ENCODE results near the gene CRYGN. TPM values are rescaled to one million over a fixed set of nuclear protein-coding genes. Genes with fewer than 3 reads are reported as not detected.

Gene CRYGN, protein sequence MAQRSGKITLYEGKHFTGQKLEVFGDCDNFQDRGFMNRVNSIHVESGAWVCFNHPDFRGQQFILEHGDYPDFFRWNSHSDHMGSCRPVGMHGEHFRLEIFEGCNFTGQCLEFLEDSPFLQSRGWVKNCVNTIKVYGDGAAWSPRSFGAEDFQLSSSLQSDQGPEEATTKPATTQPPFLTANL
- total RNA-seq = 1 to 10 TPM in 1 of 2 donors, under 1 TPM in 1; 0.42 to 1.1 TPM
- long read RNA-seq, donor 1 = 0 reads
- long read RNA-seq, donor 2, partial matches to known transcripts = 0 of 2 reads
- long read RNA-seq, donor 2, other reads (novel, unspliced or antisense) = 2 of 2 reads

DNA sequence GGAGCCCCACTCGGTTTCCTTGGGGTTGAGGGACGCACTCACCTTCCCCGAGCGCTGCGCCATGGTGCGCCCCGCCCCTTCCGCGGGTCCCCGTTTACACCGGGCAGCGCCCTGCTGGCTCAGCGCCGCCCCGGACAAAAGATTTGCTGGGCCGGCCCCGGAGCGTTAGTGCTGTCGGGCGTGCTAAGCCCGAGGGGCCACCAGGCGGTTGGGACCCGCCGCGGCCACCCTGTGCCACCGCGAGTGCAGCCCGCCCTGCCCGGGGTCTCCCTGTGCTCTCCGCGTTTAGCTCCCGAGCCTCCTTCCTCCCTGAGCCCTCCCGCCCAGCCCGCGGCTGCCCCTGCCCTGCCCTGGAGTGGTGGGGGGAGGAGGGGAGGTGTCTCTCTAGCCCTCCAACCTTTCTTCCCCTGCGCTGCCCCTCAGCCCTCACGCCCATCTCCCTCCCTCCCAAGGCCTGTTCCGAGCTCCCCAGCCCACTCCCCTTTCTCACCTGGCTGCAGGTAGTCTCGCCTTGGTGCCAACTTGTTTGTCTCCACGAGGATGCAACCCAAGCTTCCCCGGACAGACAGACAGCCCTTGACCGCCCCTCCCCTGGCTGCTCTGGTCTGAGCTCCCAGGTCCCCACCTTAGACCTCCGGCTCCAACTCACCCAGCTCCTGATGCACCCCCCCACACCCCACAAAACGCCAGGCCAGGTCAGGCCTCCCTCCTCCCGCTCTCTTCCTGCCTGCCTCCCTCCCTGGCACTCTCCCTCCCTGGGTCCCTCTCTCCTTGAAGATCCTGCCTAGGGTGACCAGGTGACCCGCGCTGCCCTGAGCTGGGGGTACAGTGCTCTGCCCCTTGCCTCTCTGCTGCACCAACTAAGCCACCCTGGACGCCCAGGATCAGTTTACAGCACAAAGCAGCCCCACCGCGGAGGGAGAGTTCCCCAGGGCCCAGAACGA, at the start of gene CRYGN:
TSS of gene CRYGN (minus strand) at position 287 of the 944 bp plus-strand sequence. CDS start at position 63, 224 bp downstream.
- no peak for DNase-seq (ENCODE audit: low spot score)
- intact Hi-C loops (cut with DNase I) = no loop called here

DNA sequence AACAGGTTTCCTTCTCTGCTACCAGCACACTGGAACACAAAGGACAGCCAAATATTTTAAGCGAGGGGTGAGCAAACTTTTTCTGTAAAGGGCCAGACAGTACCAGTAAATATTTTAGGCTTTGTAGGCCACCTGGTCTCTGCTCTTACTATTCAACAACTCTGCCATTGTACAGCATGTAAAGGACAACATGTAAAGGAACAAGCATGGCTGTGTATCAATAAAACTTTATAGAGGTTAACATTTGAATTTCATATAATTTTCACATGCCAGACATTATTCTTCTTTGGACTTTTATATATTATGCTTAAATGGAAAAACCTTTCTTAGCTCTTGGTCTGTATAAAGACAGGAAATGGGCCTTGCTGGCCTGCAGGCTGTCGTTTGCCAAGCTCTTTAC, 49.6 kb upstream of the CRYGN start:
- intact Hi-C loops (cut with DNase I) = no loop called here
- no peak for DNase-seq (ENCODE audit: low spot score)

DNA sequence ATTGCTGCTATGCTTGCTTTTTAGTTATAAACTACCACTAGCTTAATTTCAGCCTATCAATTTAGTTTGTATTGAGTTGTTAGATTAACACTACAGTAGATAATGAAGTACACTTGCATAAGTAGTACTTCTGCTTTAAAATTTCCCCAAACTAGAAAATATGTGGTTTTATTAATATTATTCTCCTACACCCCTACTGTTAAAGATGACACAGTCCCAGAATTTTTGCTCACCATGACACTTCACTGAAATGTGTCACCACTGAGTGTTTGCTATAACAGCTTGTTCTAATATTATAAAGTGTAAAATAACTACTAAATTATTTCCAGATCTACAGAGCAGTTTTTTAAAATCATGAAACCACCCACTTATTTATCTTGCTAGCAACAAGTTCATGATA, 48.2 kb upstream of the CRYGN start:
- no peak for DNase-seq (ENCODE audit: low spot score)
- intact Hi-C loops (cut with DNase I) = no loop called here

DNA sequence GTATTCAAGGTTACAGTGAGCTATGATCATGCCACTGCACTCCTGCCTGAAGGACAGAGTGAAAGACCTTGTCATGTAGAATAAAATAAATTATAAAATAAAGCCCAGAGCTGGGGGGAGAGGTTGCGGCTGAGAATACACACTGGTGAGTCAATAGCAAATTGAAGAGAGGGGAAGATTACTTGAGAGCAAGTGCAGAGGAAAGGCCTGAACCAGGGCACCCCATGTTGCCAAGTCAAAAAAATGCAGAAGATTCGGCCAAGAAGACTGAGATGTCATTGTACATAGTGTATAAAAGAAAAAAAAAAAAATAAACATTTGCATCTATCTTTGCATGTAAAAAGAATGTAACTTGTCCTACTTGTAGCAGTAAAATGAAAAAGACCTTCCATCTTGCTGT, 47.3 kb upstream of the CRYGN start:
- no peak for DNase-seq (ENCODE audit: low spot score)
- intact Hi-C loops (cut with DNase I) = no loop called here

DNA sequence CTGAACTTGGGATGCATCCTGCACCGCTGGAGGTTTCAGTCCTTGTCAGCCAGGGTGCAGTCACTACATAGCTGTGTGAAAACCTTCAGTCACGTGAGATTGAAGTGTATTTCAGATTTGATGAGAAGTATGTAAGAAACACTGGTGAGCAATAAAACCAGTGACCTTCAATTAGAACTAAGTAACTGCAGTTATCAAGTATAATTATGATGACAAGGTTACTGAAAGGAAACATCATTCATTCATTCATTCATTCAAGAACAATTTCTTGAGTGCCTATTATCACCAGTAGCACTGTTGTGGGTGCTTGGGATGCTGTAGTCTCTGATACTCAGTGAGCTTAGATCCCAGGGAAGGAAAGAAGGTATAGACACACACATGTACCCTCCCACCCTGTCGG, 46.1 kb upstream of the CRYGN start:
- intact Hi-C loops (cut with DNase I) = no loop called here
- DNase-seq (ENCODE audit: low spot score) = no peak

DNA sequence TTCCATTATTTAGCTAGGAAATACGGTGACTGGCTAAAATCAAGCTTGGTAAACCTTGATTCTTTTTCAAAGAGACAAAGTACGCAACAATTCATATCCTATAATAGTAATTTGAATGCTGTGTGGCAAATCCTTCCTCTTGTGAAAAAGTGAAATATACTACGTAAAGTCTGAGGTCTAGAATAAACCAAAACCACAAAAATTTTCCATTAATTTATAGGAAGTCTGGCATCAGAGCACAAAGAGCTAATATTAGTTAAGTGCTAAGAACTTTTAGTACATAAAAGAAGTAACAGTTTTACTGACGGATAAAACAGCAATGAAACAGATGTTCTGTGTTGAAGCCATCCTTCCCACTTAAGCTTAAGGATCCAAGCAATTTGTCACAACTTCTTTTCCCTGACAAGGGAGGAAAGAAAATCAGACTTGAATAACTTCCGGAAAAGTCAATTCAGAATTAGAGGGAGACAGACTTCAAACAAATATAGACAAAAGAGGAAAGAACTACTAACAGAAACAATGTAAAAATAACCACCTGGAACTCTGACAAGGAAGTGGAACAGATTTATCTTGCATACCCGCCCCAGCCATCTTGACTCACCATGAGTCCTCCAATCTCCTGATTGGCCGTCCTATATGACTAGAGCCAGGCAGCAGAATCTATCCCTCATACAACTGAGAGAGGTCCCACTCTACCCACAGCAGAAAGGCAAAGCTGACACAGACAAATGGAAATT, 45.2 kb upstream of the CRYGN start:
- no peak for DNase-seq (ENCODE audit: low spot score)
- intact Hi-C loops (cut with DNase I) = loop anchor here in 1 of 2 donors (2.0 kb wide), 1 partner anchor 32 kb away; no protein-coding TSS in a partner anchor

DNA sequence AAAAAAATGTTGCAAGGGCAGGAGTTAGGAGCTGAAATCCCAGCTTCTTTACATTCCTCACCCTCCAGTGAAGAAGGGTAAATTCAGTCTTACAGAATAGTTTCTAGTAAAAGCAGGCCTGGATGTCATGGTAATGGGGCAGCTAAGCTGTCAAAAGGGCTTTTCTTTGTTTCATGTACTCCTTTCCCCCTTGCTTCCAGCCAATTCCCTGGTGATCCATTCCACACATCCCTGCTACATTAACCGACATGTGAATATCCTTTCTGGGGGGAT, 43.7 kb upstream of the CRYGN start:
- no peak for DNase-seq (ENCODE audit: low spot score)
- intact Hi-C loops (cut with DNase I) = no loop called here

DNA sequence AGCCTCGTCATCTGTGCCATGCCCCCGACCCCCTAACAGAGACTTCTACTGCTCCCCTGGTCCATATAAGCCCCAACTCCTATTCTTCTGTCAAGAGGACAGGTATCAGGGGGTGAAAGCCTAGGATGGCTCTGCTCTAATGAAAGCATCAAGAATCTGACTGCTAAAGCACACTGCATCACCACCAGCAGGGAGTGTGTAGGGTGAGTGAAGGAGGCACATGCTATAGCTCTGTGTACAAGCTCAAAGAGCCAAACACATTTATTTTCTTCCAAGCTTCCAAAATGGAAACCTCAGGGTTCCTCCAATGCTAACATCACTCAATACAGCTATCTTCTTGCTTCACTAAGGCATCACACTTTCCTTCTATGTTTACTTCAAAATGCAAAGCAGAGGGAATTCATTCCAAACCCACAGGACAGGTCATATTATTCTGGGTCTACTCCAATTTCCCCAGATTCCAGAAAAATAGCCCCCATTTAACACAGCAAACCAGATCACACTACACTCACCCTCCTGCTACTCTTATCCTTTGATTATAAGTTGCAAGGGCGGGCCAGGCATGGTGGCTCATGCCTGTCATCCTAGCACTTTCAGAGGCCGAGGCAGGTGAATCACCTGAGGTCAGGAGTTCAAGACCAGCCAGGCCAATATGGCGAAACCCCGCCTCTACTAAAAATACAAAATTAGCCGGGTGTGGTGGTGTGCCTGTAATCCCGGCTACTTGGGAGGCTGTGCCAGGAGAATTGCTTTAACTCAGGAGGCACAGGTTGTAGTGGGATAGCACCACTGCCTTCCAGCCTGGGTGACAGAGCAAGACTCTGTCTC, 43.2 kb upstream of the CRYGN start:
- intact Hi-C loops (cut with DNase I) = no loop called here
- no peak for DNase-seq (ENCODE audit: low spot score)

DNA sequence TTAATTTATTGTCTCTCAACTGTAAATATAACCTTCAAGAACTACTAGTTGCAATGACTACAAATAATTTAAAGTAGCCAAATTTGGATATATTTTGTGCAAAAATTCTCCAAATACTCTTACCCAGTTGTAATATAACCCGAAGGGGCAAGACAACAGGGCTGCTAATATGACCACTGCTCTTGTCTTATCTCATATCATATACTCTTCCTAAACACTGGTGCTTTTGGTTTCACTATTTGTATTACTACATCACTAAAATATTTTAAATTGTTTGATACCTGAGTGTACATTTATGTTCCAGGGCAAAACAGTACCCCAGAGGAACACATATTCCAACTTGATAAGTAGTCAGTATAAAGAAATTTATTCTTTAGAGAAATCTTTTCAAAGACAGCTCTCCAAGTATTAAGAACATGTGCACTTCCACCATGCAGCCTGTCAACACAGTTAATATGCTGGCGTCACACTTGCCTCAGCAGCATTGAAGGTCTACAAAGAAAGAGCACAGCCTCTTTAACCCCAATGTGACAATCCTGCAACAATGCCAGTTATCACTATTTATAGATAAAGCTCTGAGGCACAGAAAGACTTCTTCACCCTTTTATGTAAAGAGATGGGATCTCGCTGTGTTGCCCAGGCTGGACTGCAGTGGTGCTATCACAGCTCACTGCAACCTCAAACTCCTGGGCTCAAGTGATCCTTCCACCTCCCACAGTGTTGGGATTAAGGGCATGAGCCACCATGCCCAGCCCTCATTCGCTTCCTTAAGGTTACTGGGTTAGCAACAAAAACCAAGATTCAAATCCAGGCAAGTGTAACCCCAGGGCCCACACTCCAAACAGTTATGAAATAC, 41.9 kb upstream of the CRYGN start:
- intact Hi-C loops (cut with DNase I) = no loop called here
- no peak for DNase-seq (ENCODE audit: low spot score)

DNA sequence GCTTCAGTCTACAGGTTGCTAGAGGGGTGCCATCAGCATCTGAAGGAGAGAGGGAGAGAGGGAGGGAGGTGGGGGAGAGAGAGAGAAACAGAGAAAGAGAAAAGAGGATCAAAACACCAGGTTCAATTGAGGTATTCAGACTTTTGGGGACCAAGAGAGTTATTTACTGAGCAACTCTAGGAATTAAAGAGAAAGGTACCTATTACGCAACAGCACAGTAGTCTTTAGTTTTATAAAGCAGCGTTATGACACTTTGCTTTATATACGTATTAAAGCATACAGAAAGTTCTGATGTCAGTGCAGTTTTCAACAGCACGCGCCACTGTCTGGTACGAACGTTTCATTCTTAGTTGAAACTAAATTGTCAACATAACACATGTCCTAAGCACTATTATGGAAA, 37.9 kb upstream of the CRYGN start:
- intact Hi-C loops (cut with DNase I) = no loop called here
- no peak for DNase-seq (ENCODE audit: low spot score)

DNA sequence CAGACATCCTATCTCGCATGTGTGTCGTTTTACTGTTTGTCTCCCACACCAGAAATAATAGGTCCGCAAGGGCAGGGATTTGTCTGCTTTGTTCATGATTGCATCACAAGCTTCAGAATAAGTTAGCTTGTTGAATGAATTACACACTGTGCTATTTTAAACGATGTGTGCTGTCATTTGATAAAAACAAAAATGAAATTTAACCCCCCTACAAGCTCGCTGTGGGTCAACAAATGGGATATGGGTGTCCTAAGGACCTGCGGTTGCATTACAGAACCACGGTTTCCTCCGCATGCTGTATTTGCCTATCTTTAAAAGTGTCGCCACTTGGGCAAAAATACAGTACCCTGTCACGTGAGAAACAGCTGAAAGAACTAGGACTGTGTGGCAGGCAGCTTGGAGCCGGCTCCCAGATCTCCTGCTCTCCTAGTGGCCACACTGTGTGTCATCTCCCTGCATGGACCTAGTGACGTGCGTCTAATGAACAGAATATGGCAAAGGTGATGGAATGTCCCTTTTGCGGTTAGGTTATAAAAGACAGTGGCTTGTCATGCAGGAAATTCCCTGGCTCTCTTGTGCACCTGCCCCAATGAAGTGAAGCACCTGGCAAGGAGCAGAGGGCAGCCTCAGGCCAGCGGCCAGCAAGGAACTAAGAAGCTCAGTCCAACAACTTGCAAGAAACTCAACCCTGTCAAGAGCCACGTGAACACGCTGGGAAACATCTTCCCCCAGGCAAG, 32.9 kb upstream of the CRYGN start:
- no peak for DNase-seq (ENCODE audit: low spot score)
- intact Hi-C loops (cut with DNase I) = no loop called here

DNA sequence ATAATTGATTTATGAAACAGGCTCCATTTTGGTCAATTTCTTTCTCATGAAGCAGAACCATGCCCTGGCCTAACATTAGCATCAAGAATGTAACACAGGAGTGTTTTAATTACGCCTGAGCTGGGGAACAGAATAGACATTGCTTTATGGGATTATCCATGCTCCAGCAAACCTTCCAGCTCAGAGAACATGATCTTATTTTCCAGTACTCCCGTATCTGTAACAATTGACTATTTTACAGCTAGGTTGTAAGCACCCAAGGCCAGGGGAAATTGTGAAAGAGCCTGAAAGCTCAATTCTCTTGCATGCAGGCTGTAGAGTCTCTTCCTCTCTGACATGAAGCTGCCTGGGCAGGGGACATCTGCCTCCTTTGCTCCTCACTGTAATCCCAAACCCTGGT, 30.8 kb upstream of the CRYGN start:
- intact Hi-C loops (cut with DNase I) = no loop called here
- DNase-seq (ENCODE audit: low spot score) = no peak

DNA sequence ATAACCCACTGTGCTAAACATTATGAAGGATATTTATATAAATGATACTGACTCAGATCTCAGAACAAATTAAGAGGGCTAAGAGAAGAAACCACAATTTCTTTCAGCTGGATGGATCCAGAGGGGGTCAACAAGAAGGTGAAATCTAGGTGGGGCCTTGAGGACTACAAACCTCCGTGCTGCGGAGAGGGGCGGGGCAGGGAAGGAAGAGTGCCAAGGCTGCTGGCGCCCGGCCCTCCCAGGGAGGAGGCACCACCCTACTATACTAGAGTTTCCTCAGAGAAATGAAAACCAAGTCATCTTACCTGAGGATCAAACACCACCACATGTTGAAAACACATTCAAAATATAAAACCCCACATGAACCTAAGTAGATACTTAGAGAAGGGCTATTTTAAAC, 29.3 kb upstream of the CRYGN start:
- no peak for DNase-seq (ENCODE audit: low spot score)
- intact Hi-C loops (cut with DNase I) = loop anchor here in 1 of 2 donors (10.0 kb wide), 1 partner anchor 286 kb away; no protein-coding TSS in a partner anchor

DNA sequence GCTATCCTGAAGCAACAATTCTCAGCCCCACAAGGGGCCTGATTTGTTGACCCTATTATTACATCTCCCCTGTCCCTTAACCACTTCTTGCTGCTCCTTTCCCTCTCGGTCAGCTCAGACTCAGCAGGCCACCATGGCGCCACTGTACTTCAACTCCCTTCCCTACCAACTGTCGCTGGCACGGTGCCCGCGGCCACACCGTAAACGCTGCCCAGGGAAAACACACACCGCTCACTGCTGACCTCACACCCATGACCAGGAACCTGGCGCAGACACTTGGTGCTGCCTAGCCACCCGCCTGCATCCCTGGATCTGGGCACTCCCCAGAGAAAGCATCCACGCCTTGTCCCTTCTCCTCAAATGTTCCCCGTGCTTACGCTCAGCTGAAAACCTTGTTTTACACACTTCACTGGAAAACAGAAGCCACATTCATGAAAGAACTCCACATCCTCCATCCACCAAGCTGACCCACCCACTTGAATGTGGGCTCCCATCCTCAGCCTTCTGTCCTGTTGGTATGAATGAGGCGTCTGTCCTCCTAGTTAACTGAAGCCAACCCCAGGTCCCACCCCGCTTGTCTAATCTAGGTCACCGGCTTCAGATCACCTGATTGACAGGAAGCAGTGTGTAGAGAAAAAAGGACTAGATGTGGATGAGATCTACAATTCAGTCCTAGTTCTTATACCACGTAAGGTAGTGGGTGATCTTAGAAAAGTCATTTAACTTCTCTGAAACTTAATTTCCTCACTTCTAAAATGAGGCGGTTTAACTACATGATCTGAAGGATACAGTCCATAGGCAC, 28.5 kb upstream of the CRYGN start:
- DNase-seq (ENCODE audit: low spot score) = no peak
- intact Hi-C loops (cut with DNase I) = loop anchor here in 1 of 2 donors (10.0 kb wide), 1 partner anchor 286 kb away; no protein-coding TSS in a partner anchor

DNA sequence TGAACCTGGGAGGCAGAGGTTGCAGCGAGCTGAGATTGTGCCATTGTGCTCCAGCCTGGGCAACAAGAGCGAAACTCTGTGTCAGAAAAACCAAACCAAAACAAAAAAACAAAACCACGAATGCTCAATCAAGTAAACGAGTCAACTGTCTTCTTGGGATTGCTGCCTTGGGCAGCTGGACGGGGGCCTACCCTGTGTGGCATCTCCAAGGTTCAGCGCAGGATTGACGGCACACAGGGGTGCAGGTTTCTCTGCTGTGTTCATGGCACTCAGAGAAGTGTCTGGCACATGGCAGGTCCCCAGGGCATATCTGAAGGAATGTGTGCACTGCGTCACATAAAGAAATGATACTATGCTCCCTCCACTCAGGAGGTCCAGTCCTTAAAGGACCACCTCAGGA, 25.2 kb upstream of the CRYGN start:
- no peak for DNase-seq (ENCODE audit: low spot score)
- intact Hi-C loops (cut with DNase I) = loop anchor here in 1 of 2 donors (10.0 kb wide), 1 partner anchor 290 kb away; no protein-coding TSS in a partner anchor

DNA sequence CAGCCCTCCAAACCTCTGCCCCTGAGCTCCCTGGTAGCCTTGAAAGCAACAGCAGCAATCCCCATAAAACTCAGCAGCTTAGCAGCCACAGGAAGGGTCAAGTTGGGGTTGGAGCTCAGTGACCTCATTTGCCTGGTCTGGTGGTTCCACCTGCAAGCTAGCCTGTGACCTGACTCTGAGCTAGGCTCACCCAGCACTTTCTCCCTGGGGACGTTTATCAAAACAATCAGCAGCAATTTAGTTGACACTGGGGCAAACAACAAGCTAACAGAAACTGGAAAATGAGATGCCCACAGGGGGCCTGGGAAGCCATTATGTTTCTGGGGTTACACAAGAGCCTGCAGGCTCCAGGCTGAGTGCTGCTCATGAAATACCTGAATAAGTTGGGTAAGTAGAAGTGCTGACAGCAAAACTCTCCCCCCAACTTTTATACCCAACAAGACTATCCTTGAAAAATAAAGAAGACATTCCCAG, 22.4 kb upstream of the CRYGN start:
- DNase-seq (ENCODE audit: low spot score) = no peak
- intact Hi-C loops (cut with DNase I) = loop anchor here in 1 of 2 donors (10.0 kb wide), 1 partner anchor 292 kb away; no protein-coding TSS in a partner anchor

DNA sequence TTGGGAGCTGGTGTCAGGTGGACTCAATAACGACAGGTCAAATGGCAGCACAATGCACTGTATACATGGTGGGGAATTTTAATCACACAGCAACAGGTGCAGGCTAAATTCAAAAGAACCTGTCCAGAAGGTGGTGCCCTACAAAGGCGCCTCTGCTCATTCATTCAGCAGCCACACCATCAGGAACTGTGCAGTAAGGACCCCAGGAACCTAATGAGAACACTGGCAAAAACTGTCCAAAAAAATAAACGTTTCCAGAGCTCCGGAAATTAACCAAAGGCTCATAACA, 21.9 kb upstream of the CRYGN start:
- no peak for DNase-seq (ENCODE audit: low spot score)
- intact Hi-C loops (cut with DNase I) = loop anchor here in 1 of 2 donors (2.0 to 10.0 kb wide), 2 partner anchors 57 to 293 kb away; partner anchors contain the start of gene RHEB
